GM21737 (cell line): Measurements from ENCODE around the gene SLK.

Experiments
- ATAC-seq: cut with Tn5 transposase; IDR thresholded peaks from one replicate; pipeline ENCODE4 v1.9.1; 2021; ENCODE audit warnings: mild to moderate bottlenecking, moderate library complexity; ENCODE audit not compliant: unreplicated experiment

The SLK gene

DNA sequence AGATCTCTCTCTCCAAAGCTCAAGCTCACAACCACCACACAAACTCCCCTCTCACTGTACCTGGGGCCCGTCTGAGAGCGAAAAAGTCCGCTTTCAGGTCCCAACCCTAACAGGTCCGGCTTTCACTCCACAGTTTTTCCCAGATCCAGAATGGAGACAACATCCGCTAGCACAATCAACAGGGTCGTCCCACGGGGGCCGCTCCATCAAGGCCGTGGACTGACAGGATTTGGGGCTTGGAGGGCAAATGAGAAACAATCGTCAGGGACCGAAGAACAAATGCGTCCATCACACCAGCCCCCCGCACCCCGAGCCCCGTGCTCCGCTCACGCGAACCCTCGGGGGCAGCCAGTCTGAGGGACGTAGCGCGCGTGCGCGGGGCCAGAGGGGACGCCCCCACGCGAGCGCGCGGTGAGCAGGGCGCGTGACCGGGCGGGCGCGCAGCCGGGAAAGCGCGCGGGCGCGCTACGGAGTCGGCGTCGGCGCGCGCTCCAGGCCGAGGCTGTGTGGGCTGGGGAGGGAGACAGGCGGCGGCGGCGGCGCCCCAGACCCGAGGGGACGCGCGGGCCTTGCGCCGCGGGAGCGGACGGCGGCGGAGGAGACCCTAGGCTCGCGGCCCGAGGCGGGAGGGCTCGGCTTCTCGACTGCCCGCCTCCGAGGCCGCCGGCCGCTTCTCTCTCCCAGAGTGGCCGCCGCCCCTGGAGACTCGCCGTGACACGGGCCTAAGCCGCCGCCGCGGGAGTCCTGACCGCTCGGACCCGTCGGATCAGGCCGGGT is at the start of gene SLK:
SLK (plus strand) TSS at position 470 of the 777 bp plus-strand sequence. CDS start 606 bp downstream, outside the sequence.
- ATAC-seq: peak; percentile 78

DNA sequence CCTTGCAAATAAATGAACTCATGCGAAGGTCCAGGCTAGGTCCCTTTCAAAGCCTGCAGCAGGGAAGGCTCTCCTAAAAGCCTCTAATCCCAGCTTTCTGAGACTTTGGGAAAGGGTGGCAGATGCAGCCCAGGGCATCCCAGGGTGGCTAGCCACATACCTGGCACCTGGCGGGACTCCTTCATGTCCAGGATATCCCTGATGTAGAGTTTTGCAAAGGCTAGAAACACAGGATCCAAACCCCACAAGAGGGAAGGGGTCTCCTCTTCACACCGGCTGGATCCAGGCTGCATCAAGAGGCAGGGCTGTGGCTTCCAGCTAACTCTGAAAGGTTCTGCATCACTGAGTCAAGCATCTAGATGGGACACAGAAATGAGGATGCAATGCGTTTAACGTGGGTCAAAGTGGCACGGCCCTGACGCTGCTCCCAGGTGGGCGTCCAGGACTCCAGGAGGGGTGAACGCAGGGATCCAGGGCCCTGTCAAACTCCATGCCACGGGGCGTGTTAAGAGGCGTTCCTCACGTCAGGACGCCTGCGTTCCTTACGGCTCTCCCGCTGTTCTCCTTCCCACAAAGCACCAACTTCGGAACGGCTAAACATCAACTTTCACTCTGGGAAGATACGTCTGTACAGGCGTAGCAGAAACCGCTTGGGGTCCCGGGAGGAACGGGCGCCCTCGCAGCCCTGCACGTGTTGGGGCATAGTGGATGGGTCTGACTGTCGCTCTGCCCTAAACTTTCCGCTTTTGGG is 49.5 kb upstream of the SLK start:
- peak; percentile 5 for ATAC-seq

DNA sequence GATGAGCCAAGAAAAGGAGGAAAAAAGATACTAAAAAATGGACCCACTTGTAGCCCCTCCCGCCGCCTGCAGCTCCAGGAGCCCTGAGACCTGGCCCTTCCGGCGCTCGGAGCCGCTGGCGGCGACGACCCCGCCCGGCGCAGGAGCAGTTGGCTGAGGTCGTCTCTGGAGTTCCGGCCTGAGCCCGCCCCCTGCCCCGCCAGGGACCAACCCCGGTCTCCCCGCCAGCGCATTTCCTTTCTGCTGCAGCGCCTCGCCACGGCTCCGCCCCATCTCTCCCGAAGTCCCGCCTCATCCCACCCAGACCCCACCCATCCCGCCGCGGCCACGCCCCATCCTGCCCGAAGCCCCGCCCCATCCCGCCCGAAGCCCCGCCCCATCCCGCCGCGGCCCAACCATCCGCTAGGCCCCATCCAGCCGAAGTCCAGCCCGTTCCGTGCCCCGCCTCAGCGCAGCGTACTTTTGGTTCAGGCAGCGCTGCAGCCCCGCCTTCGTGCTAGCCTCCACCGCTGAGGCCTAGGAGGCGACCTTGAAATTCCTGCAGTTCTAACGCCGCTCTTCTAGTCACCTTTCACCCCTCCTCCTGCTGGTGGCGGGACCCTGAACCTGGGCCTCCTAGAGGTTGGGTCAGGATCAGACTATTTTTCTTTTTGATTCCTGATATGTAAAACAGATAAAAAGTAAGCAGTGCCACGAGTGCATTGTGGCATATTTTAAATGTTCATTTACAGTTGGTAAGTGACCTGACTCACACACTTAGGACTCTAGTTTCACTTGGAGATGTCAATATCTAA is 48.7 kb upstream of the SLK start, which contains the start of gene STN1:
STN1 (minus strand) TSS at position 132 of the 794 bp plus-strand sequence. CDS start 590 bp downstream, outside the sequence.
- ATAC-seq: peak; percentile 93

DNA sequence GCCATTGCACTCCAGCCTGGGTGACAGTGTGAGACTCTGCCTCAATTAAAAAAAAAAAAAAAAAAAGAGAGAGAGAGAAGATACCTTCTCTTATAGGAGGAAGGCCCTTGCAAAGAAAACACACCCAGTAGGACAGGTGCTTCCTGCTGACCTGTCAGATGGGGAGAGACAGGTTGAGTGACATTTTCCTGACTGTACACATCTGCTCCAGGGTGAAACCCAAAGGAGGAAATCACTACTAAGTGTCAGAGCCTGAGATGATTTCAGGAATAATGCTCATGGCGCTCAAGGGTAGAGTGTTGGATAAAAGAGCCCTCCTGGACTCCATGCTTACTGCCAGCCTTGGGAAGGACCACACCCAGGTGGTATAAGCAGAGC is 47.3 kb upstream of the SLK start:
- ATAC-seq: no peak

DNA sequence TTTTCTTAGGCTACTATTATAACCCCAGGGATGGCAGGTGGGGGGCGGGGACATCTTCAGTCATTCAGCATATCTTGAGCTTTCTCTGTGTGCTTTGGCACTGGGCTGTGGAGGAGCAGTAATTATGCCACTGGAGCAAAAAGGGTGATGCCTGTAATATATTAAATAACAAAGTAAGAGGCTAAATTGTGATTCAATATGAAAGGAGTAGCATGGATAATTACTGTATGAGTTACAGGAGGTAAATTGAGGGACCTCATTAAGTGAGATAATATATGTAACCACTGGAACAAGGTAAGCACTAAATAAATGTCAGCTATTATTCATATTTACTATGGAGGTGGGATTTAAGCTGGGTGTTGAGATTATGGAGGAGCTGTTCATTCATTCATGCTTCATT is 45.7 kb upstream of the SLK start:
- ATAC-seq: no peak

DNA sequence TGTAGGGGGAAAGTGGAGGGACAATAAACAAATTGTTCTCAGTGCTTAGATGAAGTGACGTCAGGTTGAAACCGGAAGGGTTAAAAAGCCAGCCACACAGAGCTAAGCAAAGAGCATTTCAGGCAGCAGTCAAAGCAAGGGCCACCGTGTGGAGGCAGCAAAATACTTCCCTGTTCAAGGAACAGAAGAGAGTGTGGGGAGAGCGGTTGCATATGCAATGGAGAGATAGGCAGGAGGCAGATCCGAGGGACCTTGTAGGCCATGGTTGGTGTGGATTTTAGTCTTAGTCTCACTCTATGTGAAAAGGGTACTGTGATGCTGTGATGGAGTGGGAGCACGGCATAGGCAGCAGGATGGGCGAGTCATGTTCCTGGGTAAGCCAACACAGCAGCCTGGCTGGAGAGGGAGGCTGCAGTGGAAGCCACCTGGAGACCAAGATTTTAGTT is 45.2 kb upstream of the SLK start:
- ATAC-seq: no peak

DNA sequence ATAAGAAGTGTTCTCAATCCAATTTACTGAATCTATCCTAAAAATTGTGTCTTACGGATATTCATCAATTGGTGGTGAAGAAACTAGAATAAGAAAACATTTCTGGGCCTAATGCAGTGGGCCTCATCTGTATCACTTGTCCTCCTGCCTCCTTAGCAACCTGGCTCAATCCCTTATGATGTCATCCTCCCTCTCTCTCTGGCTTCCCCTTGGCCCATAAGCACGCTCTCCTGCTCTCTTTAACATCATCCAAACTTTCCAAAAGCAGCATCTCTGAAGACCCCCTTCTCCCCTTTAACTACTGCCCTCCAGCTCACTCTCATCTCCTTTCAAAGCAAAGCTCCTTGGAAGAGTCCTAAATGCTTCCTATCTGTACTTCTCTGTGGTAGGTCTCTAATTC is 44.3 kb upstream of the SLK start:
- ATAC-seq: no peak

DNA sequence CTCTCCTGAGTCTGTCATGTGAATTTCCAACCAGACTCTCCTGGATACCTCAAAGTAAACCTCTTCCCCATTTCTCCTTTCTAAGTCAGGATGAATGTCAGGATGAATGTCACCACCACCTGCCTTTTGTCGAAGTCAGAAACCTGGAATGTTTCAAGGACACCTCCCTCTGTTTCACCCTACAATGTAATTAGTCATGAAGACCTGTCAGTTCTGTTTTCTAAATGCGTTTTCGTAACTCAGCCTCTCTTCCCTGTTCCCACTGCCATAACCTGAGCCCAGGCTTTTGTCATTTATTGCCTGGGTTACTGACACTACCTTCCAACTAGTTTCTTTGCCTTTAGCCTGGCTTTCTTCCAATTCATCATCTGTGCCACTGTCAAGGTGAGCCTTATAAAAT is 43.4 kb upstream of the SLK start:
- no peak for ATAC-seq

DNA sequence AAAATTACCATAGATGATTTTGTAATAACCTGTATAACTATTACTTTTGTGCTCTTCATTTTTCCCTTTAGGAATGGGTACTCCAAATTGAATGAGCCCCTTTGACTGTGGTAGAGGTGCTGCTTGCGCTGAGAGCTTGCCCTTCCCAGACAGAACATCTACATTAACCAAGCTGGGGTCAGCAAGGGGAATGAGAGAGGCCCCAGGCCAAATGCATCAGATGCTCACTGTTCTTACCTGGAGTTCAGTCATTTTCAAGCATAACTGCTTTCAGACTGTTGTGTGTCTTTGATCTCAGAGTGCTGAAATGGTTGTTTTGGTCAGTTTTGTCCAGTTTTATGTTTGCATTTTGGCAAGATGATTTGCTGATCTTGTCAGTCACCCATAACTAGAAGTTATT is 41.3 kb upstream of the SLK start:
- ATAC-seq: no peak

DNA sequence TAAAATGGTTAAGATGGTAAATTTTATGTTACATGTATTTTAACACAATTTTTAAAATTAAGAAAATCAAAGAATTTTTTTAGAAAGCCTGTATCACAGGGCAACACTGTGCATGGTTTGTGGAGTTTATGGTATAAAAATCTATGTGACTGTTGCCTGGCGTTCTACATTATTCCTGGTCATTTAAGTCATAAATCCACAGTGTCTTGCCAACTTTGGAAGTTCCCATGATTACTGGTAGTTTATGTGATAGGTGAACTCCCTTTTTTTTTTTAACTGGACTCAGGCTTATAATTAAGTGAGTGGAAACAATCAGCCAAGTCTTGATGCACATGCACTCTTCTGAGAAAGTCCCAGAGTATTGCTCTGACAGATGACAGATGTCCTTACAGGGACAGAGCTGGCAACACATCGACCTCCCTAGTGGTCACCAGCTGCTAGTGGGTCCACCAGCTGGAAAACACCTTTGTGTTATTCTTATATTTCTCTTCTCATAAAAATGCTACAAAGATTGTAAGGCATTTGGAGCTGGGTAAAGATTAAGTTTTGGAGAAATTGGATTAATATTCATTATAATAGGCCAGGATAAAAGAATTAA is 40.1 kb upstream of the SLK start:
- no peak for ATAC-seq

DNA sequence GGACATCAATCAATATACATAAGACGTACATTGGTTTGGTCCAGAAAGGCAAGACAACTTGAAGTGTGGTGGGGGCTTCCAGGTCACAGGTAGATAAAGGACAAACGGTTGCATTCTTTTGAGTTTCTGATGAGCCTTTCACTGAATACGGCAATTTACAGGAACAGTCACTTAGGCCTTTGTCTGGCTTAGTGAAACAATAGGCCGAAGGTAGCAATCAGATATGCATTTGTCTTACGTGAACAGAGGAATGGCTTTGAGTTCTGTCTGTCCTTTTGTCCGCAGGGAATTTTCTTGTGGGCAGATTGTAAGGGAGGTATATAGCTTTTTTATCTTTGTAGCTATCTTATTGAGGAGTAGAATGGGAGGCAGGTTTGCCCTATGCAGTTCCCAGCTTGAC is 38.2 kb upstream of the SLK start:
- no peak for ATAC-seq

DNA sequence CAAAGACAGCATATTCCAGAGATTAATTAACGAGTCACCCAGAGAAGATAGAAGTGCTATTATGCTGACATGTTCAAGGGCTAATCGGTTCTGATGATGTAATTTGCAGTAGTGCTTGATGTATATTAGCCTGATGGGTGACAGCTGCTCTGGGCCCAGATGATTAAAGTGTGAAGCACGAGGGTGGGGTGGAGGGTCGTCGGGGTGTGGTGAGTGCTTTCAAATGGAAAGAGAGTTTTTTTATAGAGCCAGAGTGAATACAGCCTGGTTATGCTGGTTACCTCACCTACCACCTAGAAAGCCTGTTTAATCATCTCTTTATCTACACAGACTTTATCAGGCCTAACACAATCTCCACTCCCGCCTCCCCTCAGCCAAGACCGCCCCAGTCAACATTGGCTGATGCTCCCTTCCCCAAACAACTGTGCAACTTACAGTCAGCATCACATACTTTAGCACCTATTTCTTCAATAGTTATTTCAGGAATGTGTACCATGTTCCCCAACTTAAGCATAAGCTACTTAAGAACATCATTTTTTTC is 37.5 kb upstream of the SLK start:
- no peak for ATAC-seq

DNA sequence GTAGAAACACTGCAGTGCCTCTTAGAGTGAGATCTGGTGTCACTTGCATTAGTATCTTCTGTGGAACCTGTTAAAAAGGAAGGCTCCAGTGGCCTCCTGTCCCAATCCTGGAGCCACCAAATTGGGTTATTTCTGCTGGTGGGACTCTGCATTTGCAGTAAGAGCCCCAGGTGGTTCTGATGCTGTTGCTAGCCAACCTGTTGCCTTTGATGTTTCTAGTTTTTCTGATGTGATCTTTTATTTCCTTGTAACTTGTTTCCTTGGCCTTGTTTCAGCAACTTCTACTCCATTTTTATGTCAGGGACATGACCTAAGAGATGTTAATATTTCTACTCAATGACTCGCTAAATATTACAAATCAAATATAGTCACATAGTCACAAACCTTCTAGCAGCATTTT is 36.5 kb upstream of the SLK start:
- no peak for ATAC-seq

DNA sequence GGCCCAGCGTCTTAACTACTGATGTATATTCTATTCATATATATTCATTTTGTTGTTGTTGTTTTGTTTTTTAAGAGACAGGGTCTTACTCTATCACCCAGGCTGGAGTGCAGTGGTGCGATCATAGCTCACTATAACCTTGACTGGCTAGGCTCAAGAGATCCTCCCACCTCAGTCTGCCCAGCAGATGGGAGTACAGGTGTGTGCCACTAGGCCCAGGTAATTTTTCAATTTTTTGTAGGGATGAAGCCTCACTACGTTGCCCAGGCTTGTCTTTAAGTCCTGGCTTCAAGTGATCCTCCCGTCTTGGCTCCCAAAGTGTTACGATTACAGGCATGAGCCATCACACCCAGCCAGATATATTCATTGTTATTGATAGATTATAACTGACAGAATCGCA is 36.1 kb upstream of the SLK start:
- no peak for ATAC-seq

DNA sequence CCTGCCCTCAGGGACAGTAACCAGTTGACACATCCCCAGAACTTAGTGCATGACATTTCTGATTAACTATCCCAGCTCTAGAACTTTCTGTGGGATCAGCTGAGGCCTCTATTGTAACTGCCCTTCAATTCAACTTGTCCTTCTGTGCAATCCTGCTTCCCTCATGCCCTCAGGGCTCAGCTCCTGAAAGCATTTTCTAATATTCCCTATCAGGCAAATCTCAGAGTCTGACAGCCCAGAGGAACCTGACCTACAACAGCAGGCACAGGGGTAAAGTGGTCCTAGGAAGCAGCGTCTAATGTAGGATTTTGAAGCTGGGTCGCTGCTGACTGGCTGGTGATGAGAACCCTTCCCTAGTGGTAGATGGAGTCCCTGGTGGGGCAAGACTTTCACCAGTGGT is 35.3 kb upstream of the SLK start:
- ATAC-seq: no peak

DNA sequence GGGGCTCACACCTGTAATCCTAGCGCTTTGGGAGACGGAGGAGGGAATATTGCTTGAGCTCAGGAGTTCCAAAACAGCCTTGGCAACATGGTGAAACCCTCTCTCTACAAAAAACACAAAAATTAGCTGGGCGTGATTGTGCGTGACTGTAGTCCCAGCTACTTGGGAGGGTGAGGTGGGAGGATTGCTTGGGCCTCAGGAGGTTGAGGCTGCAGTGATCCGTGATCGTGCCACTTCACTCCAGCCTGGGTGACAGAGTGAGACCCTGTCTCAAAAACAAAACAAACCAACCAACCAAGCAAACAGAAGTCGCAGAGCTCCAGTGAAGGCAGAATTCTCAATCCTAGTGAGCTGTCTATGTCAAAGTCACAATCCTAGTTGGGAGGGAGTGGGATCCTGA is 34.7 kb upstream of the SLK start:
- no peak for ATAC-seq

DNA sequence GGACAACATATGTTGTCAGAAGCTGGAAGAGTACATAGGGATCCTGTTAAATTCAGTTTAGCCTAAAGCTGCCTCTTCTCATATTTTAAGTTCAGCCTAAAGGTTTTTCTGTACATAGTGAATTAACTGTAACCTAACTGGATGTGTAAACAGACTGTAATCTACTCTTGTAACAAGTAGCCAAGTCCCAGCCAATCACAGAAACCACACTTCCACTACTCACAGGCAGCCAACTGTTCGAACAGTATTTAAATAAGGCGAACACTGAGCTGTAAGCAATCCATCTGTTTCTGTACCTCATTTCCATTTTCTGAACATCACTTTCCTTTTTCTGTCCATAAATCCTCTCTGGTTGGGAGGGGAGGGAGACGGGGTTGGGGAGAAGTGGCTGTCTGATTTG is 34.0 kb upstream of the SLK start:
- no peak for ATAC-seq

DNA sequence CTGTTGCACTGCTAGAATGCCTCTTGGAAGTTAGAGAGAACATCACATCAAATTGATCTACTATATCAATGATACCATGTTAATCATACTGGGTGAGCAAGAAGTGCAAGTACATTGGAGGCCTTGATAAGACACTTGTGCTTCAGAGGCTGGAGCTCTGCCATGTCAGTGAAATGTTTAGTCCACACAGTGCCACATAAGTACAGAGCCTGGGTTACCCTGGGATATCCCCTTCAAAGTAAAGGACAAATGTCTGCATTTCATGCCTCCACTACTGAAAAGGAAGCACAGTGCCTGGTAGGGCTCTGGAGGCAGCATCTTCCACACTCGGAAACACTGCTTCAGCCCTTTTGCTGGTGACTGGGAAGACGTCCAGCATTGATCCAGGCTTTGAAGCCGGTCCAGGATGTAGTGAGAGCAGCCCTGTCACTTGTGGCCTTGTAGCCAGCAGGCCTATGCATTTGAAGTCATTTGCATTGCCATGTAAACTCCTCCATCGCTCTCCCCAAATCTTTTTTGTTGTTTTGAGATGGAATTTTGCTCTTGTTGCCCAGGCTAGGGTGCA is 33.3 kb upstream of the SLK start:
- no peak for ATAC-seq

DNA sequence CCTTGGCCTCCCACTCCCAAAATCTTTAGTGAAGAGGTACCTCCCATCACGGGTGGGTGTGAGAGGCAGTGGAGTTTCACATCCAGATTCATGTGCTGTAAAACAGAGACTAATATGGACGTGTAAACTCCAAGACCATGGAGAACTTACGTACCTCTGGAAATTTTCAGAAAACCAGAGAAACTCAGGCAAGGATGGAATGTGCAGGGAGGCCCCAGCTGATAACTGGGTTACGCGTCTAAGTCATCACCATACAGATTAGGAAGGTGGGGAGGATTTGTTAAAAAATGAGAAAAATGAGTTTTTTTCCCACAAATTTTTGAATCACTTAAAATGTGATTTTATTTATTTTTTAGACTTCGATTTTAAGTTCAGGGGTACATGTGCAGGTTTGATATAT is 32.6 kb upstream of the SLK start:
- ATAC-seq: no peak

DNA sequence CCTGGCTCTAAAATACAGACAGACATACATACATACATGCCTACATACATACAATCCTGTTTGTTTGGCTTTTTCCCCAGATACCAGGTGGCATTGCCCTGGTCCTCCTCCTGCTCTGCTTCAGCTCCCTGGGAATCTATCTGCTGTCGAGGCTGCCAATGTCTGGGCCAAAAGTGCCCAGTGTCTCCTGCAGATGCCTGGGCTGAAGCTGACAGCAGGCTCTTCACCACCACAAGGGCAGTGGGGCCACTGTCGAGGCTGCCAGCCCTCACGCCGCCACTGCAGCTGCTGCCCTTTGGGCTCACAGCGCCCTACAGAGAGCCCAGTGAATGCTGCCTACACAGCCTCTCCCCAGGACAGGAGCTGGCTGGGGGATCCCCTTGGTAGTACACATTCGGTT is 30.9 kb upstream of the SLK start:
- no peak for ATAC-seq

DNA sequence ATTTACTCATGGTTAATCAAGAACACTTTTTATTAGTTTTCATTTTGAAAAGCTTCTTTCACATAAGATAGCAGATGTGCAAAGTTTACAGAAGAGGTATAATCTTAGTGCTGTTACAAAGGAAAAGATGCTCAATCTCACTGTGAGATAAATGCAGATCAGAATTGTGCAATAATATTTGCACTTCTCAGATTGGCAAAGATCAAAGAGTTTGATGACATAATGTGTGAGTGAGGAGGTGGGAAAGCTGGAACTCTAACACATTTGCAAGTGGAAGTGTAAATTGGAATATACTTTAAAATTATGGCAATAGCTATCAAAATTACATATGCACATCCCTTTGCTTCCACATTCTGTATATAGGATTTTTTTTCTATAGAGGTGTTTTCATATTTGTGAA is 27.4 kb upstream of the SLK start:
- ATAC-seq: no peak
